Muscle of back (tissue), 11 donors: Measurements from ENCODE around the gene ANKMY1. TPM values are rescaled to one million over a fixed set of nuclear protein-coding genes. Genes with fewer than 3 reads are reported as not detected.
"Not testable (repeated sequence)": the region's sequence is repeated elsewhere in the genome, so short reads cannot be mapped to it uniquely, and the experiment has no call there.

Experiments
- DNase-seq, 3 donors: peaks; one replicate each; pipeline versions ENCODE4 v3.0.0 to v3.0.0-alpha.2; 2013
- polyA plus RNA-seq, 10 donors: library from polyadenylated mRNA; unstranded; fragments of 120-200 nt; gene quantifications; one replicate each; pipeline ENCODE4 v1.2.1, GENCODE V29; 2013; ENCODE audit not compliant: insufficient read length in 10 of 10

The ANKMY1 gene
- polyA plus RNA-seq, 10 donors: 6.1 to 9.6 (median 7.5) TPM

GRCh38 chr2:240507060-240507777 lies 50.6 kb downstream of the ANKMY1 start:
- DNase-seq: no peak

GRCh38 chr2:240506406-240507059 lies 51.3 kb downstream of the ANKMY1 start:
- DNase-seq: no peak

GRCh38 chr2:240505910-240506309 lies 51.9 kb downstream of the ANKMY1 start:
- no peak for DNase-seq

GRCh38 chr2:240503848-240504247 lies 53.9 kb downstream of the ANKMY1 start:
- DNase-seq: no peak

GRCh38 chr2:240503375-240503774 lies 54.4 kb downstream of the ANKMY1 start:
- DNase-seq: no peak

GRCh38 chr2:240502430-240503121 lies 55.2 kb downstream of the ANKMY1 start:
- no peak for DNase-seq

- DNase-seq: no peak
Observed at GRCh38 chr2:240502059-240502429, 55.7 kb downstream of the ANKMY1 start.

GRCh38 chr2:240501531-240501991 lies 56.2 kb downstream of the ANKMY1 start:
- no peak for DNase-seq

GRCh38 chr2:240500561-240501423 lies 57.0 kb downstream of the ANKMY1 start:
- DNase-seq: no peak

- no peak for DNase-seq
Observed at GRCh38 chr2:240499309-240500301, 58.2 kb downstream of the ANKMY1 start.

- DNase-seq: no peak
Observed at GRCh38 chr2:240498958-240499260, 58.9 kb downstream of the ANKMY1 start.

- DNase-seq: no peak
Observed at GRCh38 chr2:240498171-240498957, 59.4 kb downstream of the ANKMY1 start.

GRCh38 chr2:240497082-240497481 lies 60.7 kb downstream of the ANKMY1 start:
- not testable (repeated sequence) for DNase-seq

GRCh38 chr2:240494942-240495341 lies 62.8 kb downstream of the ANKMY1 start:
- DNase-seq: not testable (repeated sequence)

- DNase-seq: no peak
Observed at GRCh38 chr2:240494194-240494793, 63.5 kb downstream of the ANKMY1 start.

GRCh38 chr2:240491483-240491882 lies 66.3 kb downstream of the ANKMY1 start:
- DNase-seq: no peak

- no peak for DNase-seq
Observed at GRCh38 chr2:240482141-240482540, 75.6 kb downstream of the ANKMY1 start.

GRCh38 chr2:240481720-240482119 lies 76.1 kb downstream of the ANKMY1 start:
- DNase-seq: no peak

GRCh38 chr2:240480834-240481623 lies 76.8 kb downstream of the ANKMY1 start:
- no peak for DNase-seq
